Endothelial cell of umbilical vein (primary cell): ENCODE results near the gene RECK. TPM values are rescaled to one million over a fixed set of nuclear protein-coding genes. Genes with fewer than 3 reads are reported as not detected.
"Not testable (repeated sequence)": the region's sequence is repeated elsewhere in the genome, so short reads cannot be mapped to it uniquely, and the experiment has no call there.

Source experiments
- BruUV-seq: library from RNA; stranded (reverse); fragments of 400-500 nt; replicated peaks from 2 replicates; lab custom pipeline; 2021; lab: Mats Ljungman, UMichigan
- CTCF ChIA-PET: fragments of 300-600, 350-600 bp; sonication (Branson Sonifier 250); formaldehyde crosslinking; loops from one replicate; lab custom pipeline; 2021; ENCODE audit warnings: antibody characterized with exemption, inconsistent platforms; lab: Charles Lee
- POLR2A ChIA-PET: fragments of 300-600, 350-600 bp; sonication (Branson Sonifier 250); formaldehyde crosslinking; loops from one replicate; lab custom pipeline; 2021; ENCODE audit warnings: antibody characterized with exemption, inconsistent platforms; lab: Charles Lee
- DNase-seq: peaks from one replicate; pipeline ENCODE4 v3.0.0-alpha.2; 2011; ENCODE audit warnings: low read depth, low spot score
- FAIRE-seq: peaks from 2 replicates; lab custom pipeline; 2011; peaks lifted over from hg19 to GRCh38; lab: Jason Lieb, UNC
- H2AFZ ChIP-seq: 2 replicates; pipeline ENCODE4 v1.6.0; 2012; ENCODE audit warnings: low read depth, low read length, control low read depth, inconsistent platforms
- H3K27ac ChIP-seq: 2 replicates; pipeline ENCODE4 v1.5.1; 2011; ENCODE audit warnings: low read depth, mild to moderate bottlenecking, control low read depth, low read length, moderate library complexity; ENCODE audit not compliant: insufficient read depth
- H3K27me3 ChIP-seq, 2 experiments: 2 replicates each; pipeline versions ENCODE4 v1.6.0 to v1.6.1; 2011; ENCODE audit warnings: low read length in 2 of 2, mixed read lengths in 1 of 2; ENCODE audit not compliant: control insufficient read depth in 2 of 2, insufficient read depth in 2 of 2
- H3K36me3 ChIP-seq, 2 experiments: 2 replicates in 1 of 2; 3 replicates in 1 of 2; pipeline ENCODE4 v1.5.1; 2011; ENCODE audit warnings: low read length in 2 of 2, mild to moderate bottlenecking in 1 of 2, moderate library complexity in 1 of 2; ENCODE audit not compliant: control insufficient read depth in 2 of 2, insufficient read depth in 2 of 2; ENCODE audit errors: extremely low read depth in 1 of 2
- H3K4me1 ChIP-seq: 3 replicates; pipeline ENCODE4 v1.5.1; 2011; ENCODE audit warnings: mild to moderate bottlenecking, low read length; ENCODE audit not compliant: control insufficient read depth, insufficient read depth; ENCODE audit errors: extremely low read depth
- H3K4me2 ChIP-seq: 2 replicates; pipeline ENCODE4 v1.6.1; 2011; ENCODE audit warnings: low read length, control low read depth, mixed read lengths; ENCODE audit not compliant: insufficient read depth
- H3K4me3 ChIP-seq, 3 experiments: fragments of 200-600 bp in 1 of 3; sonication (generic), shearing (Covaris generic) in 1 of 3; replicated peaks in 1 of 3; 2 replicates each; pipeline ENCODE4 v1.5.1; 2011 to 2016; ENCODE audit warnings: control low read depth in 3 of 3, low read length in 3 of 3, mild to moderate bottlenecking in 2 of 3, inconsistent platforms in 1 of 3, low read depth in 1 of 3, moderate library complexity in 1 of 3; ENCODE audit not compliant: insufficient read depth in 1 of 3
- H3K79me2 ChIP-seq: 2 replicates; pipeline ENCODE4 v1.6.0; 2012; ENCODE audit warnings: low read length, inconsistent platforms; ENCODE audit not compliant: control insufficient read depth, insufficient read depth
- H3K9ac ChIP-seq: replicated peaks from 2 replicates; pipeline ENCODE3; 2011; ENCODE audit warnings: low read length, control low read depth; ENCODE audit not compliant: insufficient read depth; ENCODE audit errors: extremely low read depth
- H3K9me1 ChIP-seq: replicated peaks from 3 replicates; pipeline ENCODE4 v1.6.0; 2011; ENCODE audit warnings: mild to moderate bottlenecking, low read length; ENCODE audit not compliant: control insufficient read depth, insufficient read depth; ENCODE audit errors: extremely low read depth
- H3K9me3 ChIP-seq: replicated peaks from 2 replicates; pipeline ENCODE4 v1.5.1; 2012; ENCODE audit warnings: low read length, inconsistent platforms; ENCODE audit not compliant: control insufficient read depth, insufficient read depth
- H4K20me1 ChIP-seq: replicated peaks from 2 replicates; pipeline ENCODE3; 2011; ENCODE audit warnings: mild to moderate bottlenecking, low read length; ENCODE audit not compliant: control insufficient read depth, insufficient read depth; ENCODE audit errors: extremely low read depth
- EZH2 ChIP-seq: IDR thresholded peaks from 2 replicates; pipeline ENCODE4 v1.6.1; 2012; ENCODE audit warnings: borderline replicate concordance, low read depth, mild to moderate bottlenecking, moderate library complexity, low read length, inconsistent platforms; ENCODE audit not compliant: severe bottlenecking
- FOS ChIP-seq: IDR thresholded peaks from 2 replicates; pipeline ENCODE4 v1.6.1; 2011; ENCODE audit warnings: mild to moderate bottlenecking, low read length, moderate library complexity, borderline replicate concordance; ENCODE audit not compliant: insufficient read depth
- GATA2 ChIP-seq: IDR thresholded peaks from 2 replicates; pipeline ENCODE4 v1.7.0; 2011; ENCODE audit warnings: low read depth, mild to moderate bottlenecking, moderate library complexity, mixed read lengths, low read length; ENCODE audit not compliant: insufficient read length, insufficient read depth
- MYC ChIP-seq: IDR thresholded peaks from one replicate; pipeline ENCODE4 v1.6.1; 2011; ENCODE audit warnings: mild to moderate bottlenecking, low read depth, low read length
- POLR2A ChIP-seq: IDR thresholded peaks from 2 replicates; pipeline ENCODE4 v1.6.1; 2012; ENCODE audit warnings: low read depth, mild to moderate bottlenecking, control low read depth, low read length
- POLR2AphosphoS5 ChIP-seq: IDR thresholded peaks from 2 replicates; pipeline ENCODE4 v1.6.1; 2012; ENCODE audit warnings: low read depth, mild to moderate bottlenecking, control low read depth, low read length, moderate library complexity; ENCODE audit not compliant: insufficient read depth
- dilution Hi-C: fragments of 300-500 bp; cut with MboI; formaldehyde crosslinking; loops from one replicate; pipeline ENCODE4 v1.15.0; 2019; ENCODE audit warnings: low sequenced_read_pairs; ENCODE audit not compliant: extremely low pct_ligation_motif_present
- intact Hi-C: fragments of 100-400 bp; cut with micrococcal nuclease; formaldehyde crosslinking; loops from one replicate; pipeline ENCODE4 v1.10.0; 2022
- polyA plus RNA-seq, 4 experiments: library from polyadenylated mRNA; depleted of rRNA in 3 of 4; stranded (reverse) in 3 of 4; unstranded in 1 of 4; fragments of >200 nt; gene quantifications; 2 replicates each; pipeline versions ENCODE4 v1.2.1 to v1.2.3, GENCODE V29; 2011 to 2012; ENCODE audit warnings: missing spikeins in 1 of 4
- total RNA-seq: library from RNA; stranded (reverse); gene quantifications from 2 replicates; pipeline ENCODE4 v1.2.3, GENCODE V29; 2021
- TF ChIP-seq, protein P1 (sequence below), 2 donors: IDR thresholded peaks; 1 replicate in 1 of 2; 2 replicates in 1 of 2; pipeline ENCODE4 v1.5.1; 2011; ENCODE audit warnings: low read length in 2 of 2, mild to moderate bottlenecking in 2 of 2, moderate library complexity in 2 of 2, control low read depth in 1 of 2, inconsistent platforms in 1 of 2, low read depth in 1 of 2; ENCODE audit not compliant: insufficient read depth in 1 of 2; ENCODE audit errors: extremely low read depth in 1 of 2
- TF ChIP-seq, protein P2 (sequence below): IDR thresholded peaks from 2 replicates; pipeline ENCODE4 v1.6.1; 2011; ENCODE audit not compliant: insufficient read depth, insufficient read length

Gene RECK
- total and polyA plus RNA-seq, 2 donors (not counting 3 experiments of a cell fraction or from before 2014, with no cell fraction given): 12.0 to 14.1 TPM

DNA sequence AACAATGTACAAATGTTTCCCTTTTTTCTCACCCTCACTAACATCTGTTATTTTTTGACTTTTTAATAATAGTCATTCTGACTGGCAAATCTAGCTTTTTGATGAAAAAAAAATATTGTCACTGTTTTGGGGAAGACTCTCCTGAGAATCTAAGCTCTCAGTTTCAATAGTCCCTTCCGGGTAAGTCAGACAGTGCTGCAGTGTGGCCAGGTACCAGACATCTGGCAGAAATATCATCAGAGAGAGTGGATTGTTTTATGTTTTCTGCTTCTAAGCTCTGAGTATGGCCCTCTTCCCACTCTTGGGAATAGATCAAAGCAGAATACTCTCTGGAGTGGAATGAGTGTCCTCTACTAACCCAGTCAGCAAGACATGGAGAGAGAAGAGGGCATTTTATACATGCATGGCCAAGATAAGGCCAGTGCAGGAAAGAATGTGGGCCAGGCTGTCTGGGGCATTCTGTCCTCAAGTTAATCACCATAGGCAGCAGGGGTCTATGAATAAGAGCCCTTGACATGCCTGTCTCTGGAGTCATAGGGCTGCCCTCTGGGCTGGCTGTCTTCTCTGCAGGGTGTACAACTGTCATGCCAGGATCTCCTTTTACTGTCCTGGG is 40.2 kb upstream of the RECK start:
- TF ChIP-seq POLR2AphosphoS5: no peak
- TF ChIP-seq POLR2A: no peak
- TF ChIP-seq GATA2: no peak
- TF ChIP-seq, protein P1, sequence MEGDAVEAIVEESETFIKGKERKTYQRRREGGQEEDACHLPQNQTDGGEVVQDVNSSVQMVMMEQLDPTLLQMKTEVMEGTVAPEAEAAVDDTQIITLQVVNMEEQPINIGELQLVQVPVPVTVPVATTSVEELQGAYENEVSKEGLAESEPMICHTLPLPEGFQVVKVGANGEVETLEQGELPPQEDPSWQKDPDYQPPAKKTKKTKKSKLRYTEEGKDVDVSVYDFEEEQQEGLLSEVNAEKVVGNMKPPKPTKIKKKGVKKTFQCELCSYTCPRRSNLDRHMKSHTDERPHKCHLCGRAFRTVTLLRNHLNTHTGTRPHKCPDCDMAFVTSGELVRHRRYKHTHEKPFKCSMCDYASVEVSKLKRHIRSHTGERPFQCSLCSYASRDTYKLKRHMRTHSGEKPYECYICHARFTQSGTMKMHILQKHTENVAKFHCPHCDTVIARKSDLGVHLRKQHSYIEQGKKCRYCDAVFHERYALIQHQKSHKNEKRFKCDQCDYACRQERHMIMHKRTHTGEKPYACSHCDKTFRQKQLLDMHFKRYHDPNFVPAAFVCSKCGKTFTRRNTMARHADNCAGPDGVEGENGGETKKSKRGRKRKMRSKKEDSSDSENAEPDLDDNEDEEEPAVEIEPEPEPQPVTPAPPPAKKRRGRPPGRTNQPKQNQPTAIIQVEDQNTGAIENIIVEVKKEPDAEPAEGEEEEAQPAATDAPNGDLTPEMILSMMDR (IDR thresholded peaks at IDR 0.05; ENCODE audit: extremely low read depth in 1 of 2, insufficient read depth in 1 of 2, low read depth in 1 of 2, low read length in 2 of 2): no peak
- TF ChIP-seq MYC: no peak
- TF ChIP-seq FOS: no peak
- TF ChIP-seq EZH2: no peak
- TF ChIP-seq, protein P2, sequence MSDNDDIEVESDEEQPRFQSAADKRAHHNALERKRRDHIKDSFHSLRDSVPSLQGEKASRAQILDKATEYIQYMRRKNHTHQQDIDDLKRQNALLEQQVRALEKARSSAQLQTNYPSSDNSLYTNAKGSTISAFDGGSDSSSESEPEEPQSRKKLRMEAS: no peak
- BruUV-seq: no TSS peak
- FAIRE-seq: no peak
- H2AFZ ChIP-seq: no peak overlapping the region
- no peaks in the 10 kb centered on the region for H3K4me1 ChIP-seq
- no peaks in the 10 kb centered on the region for H4K20me1 ChIP-seq
- no peak overlapping the region for H3K27ac ChIP-seq
- intact Hi-C loops: loop anchor here (10.0 kb wide), 1 partner anchor 1718 kb away; no protein-coding TSS in a partner anchor
- H3K27me3 ChIP-seq: peaks cover 2 to 4% of the 10 kb centered on the region in 2 experiments
- no peaks in the 10 kb centered on the region for H3K79me2 ChIP-seq
- H3K9me3 ChIP-seq: no peaks in the 10 kb centered on the region
- H3K4me2 ChIP-seq: no peak overlapping the region
- no peaks in the 10 kb centered on the region for H3K36me3 ChIP-seq
- no peaks in the 10 kb centered on the region for H3K9me1 ChIP-seq
- no peak overlapping the region for H3K4me3 ChIP-seq
- no peak overlapping the region for H3K9ac ChIP-seq
- POLR2A ChIA-PET: no interaction called here
- dilution Hi-C loops: no loop called here
- no peak for DNase-seq
- CTCF ChIA-PET: interaction anchor here (0.8 to 3.6 kb wide), 4 partner anchors 12 to 170 kb away, joined by 3 to 25 read pairs (median 4); no protein-coding TSS in a partner anchor

DNA sequence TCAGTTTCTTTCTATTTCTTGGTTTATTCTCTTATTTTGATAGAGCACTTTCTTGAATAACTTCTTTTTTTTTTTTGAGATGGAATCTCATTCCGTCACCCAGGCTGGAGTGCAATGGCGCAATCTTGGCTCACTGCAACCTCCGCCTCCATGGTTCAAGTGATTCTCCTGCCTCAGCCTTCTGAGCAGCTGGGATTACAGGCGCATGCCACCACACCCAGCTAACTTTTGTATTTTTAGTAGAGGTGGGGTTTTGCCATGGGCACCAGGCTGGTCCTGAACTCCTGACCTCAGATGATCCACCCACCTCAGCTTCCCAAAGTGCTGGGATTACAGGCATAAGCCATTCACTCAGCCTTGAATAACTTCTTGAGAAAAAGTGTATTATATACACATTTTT is 39.7 kb upstream of the RECK start:
- H3K4me3 ChIP-seq, dilution Hi-C loops, FAIRE-seq, H2AFZ ChIP-seq, POLR2A ChIA-PET, H3K27ac ChIP-seq, H4K20me1 ChIP-seq, DNase-seq, H3K4me2 ChIP-seq, H3K4me1 ChIP-seq, H3K9me3 ChIP-seq, H3K36me3 ChIP-seq, H3K27me3 ChIP-seq, BruUV-seq, H3K9me1 ChIP-seq, H3K79me2 ChIP-seq, H3K9ac ChIP-seq: not testable (repeated sequence)
- CTCF ChIA-PET: interaction anchor here (2.2 to 3.6 kb wide), 2 partner anchors 11 to 170 kb away, joined by 4 to 25 read pairs; no protein-coding TSS in a partner anchor
- intact Hi-C loops: loop anchor here (10.0 kb wide), 1 partner anchor 1718 kb away; no protein-coding TSS in a partner anchor
